Gastroesophageal sphincter (tissue), 3 donors: ENCODE results near the gene SLC13A4.

Source experiments
- CTCF ChIP-seq, 4 experiments: fragments of 200-600 bp in 2 of 4; fragments of 450-650 bp in 2 of 4; sonication (generic) in 1 of 4; IDR thresholded peaks; one replicate each; pipeline ENCODE4 v1.5.1; 2017 to 2019; ENCODE audit warnings: antibody characterized with exemption in 4 of 4, mild to moderate bottlenecking in 2 of 4, moderate library complexity in 2 of 4
- POLR2A ChIP-seq, 2 donors: fragments of 450-650 bp; IDR thresholded peaks; one replicate each; pipeline ENCODE4 v1.6.1; 2017; ENCODE audit warnings: antibody characterized with exemption in 2 of 2, mild to moderate bottlenecking in 2 of 2, moderate library complexity in 1 of 2

- TF ChIP-seq CTCF (IDR thresholded peaks at IDR 0.05) (no peak), POLR2A (IDR thresholded peaks at IDR 0.05) (no peak)
These were observed 44.7 kb upstream of the SLC13A4 start for GRCh38 chr7:135772639-135773222.
